Measurements from ENCODE around the gene MYOCOS. TPM values are rescaled to one million over a fixed set of nuclear protein-coding genes. Genes with fewer than 3 reads are reported as not detected.

MYOCOS gene
- total RNA-seq, 1 donor from 2014 or later, result not detected

- no peaks in the 10 kb centered on the region for H3K9me3 Mint-ChIP-seq
- peaks cover 3% of the 10 kb centered on the region for H3K4me1 Mint-ChIP-seq (ENCODE audit: unreplicated experiment)
- DNase-seq (ENCODE audit: extremely low spot score, unreplicated experiment), result no peak
- no peaks in the 10 kb centered on the region for H3K36me3 Mint-ChIP-seq
- H3K27me3 Mint-ChIP-seq, result peaks cover 4% of the 10 kb centered on the region
- H3K4me3 Mint-ChIP-seq, result no peak overlapping the region
- H3K27ac Mint-ChIP-seq, result no peak overlapping the region
- no peak for TF ChIP-seq CTCF (conservative IDR thresholded peaks at IDR 0.05)
Observed at GRCh38 chr1:171627020-171627419, 5.0 kb downstream of the MYOCOS start.

- Mint-ChIP-seq H3K36me3 (no peaks in the 10 kb centered on the region), H3K4me3 (no peak overlapping the region), H3K27me3 (peaks cover 10% of the 10 kb centered on the region), H3K27ac (no peak overlapping the region), H3K9me3 (no peaks in the 10 kb centered on the region), H3K4me1 (ENCODE audit: unreplicated experiment) (no peaks in the 10 kb centered on the region)
- TF ChIP-seq CTCF (conservative IDR thresholded peaks at IDR 0.05), result no peak
- DNase-seq (ENCODE audit: extremely low spot score, unreplicated experiment), result no peak
Observed at GRCh38 chr1:171628225-171628624, 6.2 kb downstream of the MYOCOS start.

GRCh38 chr1:171635661-171636060 is 13.6 kb downstream of the MYOCOS start:
- Mint-ChIP-seq H3K4me1 (ENCODE audit: unreplicated experiment) (no peaks in the 10 kb centered on the region), H3K9me3 (no peaks in the 10 kb centered on the region), H3K36me3 (no peaks in the 10 kb centered on the region), H3K27me3 (peaks cover 7% of the 10 kb centered on the region), H3K27ac (no peak overlapping the region), H3K4me3 (no peak overlapping the region)
- no peak for TF ChIP-seq CTCF (conservative IDR thresholded peaks at IDR 0.05)
- no peak for DNase-seq (ENCODE audit: extremely low spot score, unreplicated experiment)

GRCh38 chr1:171636141-171636540 is 14.1 kb downstream of the MYOCOS start:
- no peak overlapping the region for H3K27ac Mint-ChIP-seq
- H3K4me1 Mint-ChIP-seq (ENCODE audit: unreplicated experiment), result no peaks in the 10 kb centered on the region
- peaks cover 7% of the 10 kb centered on the region for H3K27me3 Mint-ChIP-seq
- no peak for DNase-seq (ENCODE audit: extremely low spot score, unreplicated experiment)
- H3K36me3 Mint-ChIP-seq, result no peaks in the 10 kb centered on the region
- no peak for TF ChIP-seq CTCF (conservative IDR thresholded peaks at IDR 0.05)
- H3K4me3 Mint-ChIP-seq, result no peak overlapping the region
- H3K9me3 Mint-ChIP-seq, result no peaks in the 10 kb centered on the region

- Mint-ChIP-seq H3K36me3 (no peaks in the 10 kb centered on the region), H3K27me3 (peaks cover 5% of the 10 kb centered on the region), H3K9me3 (no peaks in the 10 kb centered on the region), H3K4me1 (ENCODE audit: unreplicated experiment) (peaks cover 6% of the 10 kb centered on the region), H3K4me3 (no peak overlapping the region), H3K27ac (no peak overlapping the region)
- TF ChIP-seq CTCF (conservative IDR thresholded peaks at IDR 0.05), result no peak
- no peak for DNase-seq (ENCODE audit: extremely low spot score, unreplicated experiment)
Observed at GRCh38 chr1:171637928-171638576, 16.0 kb downstream of the MYOCOS start.
